Neuronal stem cell (in vitro differentiated cells): ENCODE measurements around the gene OSBP.

Experiments used
- DNase-seq: peaks from one replicate; pipeline ENCODE4 v3.0.0-alpha.2; 2013; ENCODE audit warnings: low spot score
- H2AFZ ChIP-seq: one replicate; pipeline ENCODE4 v1.6.1; 2013; ENCODE audit warnings: mild to moderate bottlenecking, low read length, inconsistent platforms
- H2AK5ac ChIP-seq: 2 replicates; pipeline ENCODE4 v1.6.1; 2013; ENCODE audit warnings: low read depth, mild to moderate bottlenecking, inconsistent platforms, low read length, moderate library complexity, mixed read lengths
- H2BK120ac ChIP-seq: 2 replicates; pipeline ENCODE4 v1.6.1; 2013; ENCODE audit warnings: low read depth, mild to moderate bottlenecking, inconsistent platforms, low read length, moderate library complexity, mixed read lengths
- H2BK12ac ChIP-seq: one replicate; pipeline ENCODE4 v1.6.1; 2013; ENCODE audit warnings: low read length, inconsistent platforms
- H2BK15ac ChIP-seq: 2 replicates; pipeline ENCODE4 v1.6.1; 2013; ENCODE audit warnings: mild to moderate bottlenecking, low read length, inconsistent platforms, mixed read lengths
- H2BK5ac ChIP-seq: one replicate; pipeline ENCODE4 v1.6.1; 2013; ENCODE audit warnings: inconsistent platforms, mild to moderate bottlenecking, low read length, moderate library complexity
- H3K14ac ChIP-seq: one replicate; pipeline ENCODE4 v1.6.1; 2013; ENCODE audit warnings: low read length, inconsistent platforms
- H3K18ac ChIP-seq: 2 replicates; pipeline ENCODE4 v1.6.1; 2013; ENCODE audit warnings: low read length, inconsistent platforms
- H3K23ac ChIP-seq: 2 replicates; pipeline ENCODE4 v1.6.1; 2013; ENCODE audit warnings: low read depth, mild to moderate bottlenecking, mixed read lengths, low read length, inconsistent platforms; ENCODE audit not compliant: poor library complexity
- H3K27ac ChIP-seq: replicated peaks from 3 replicates; pipeline ENCODE4 v1.5.1; 2013; ENCODE audit warnings: low read length, inconsistent platforms
- H3K27me3 ChIP-seq, 3 experiments: 2 replicates each; pipeline ENCODE4 v1.6.1; 2013; ENCODE audit warnings: low read length in 3 of 3, mild to moderate bottlenecking in 2 of 3, inconsistent platforms in 1 of 3, low read depth in 1 of 3, mixed read lengths in 1 of 3, moderate library complexity in 1 of 3; ENCODE audit not compliant: control insufficient read depth in 3 of 3, insufficient read depth in 3 of 3
- H3K36me3 ChIP-seq, 2 donors: replicated peaks in 1 of 2; 2 replicates each; pipeline ENCODE4 v1.6.1; 2013; ENCODE audit warnings: low read length in 2 of 2; ENCODE audit not compliant: control insufficient read depth in 2 of 2, insufficient read depth in 2 of 2
- H3K4ac ChIP-seq: 2 replicates; pipeline ENCODE4 v1.6.1; 2013; ENCODE audit warnings: inconsistent platforms, mild to moderate bottlenecking, low read length, moderate library complexity
- H3K4me1 ChIP-seq, 2 donors: 1 replicate in 1 of 2; 2 replicates in 1 of 2; pipeline ENCODE4 v1.6.1; 2013; ENCODE audit warnings: low read length in 2 of 2, low read depth in 1 of 2; ENCODE audit not compliant: control insufficient read depth in 2 of 2, insufficient read depth in 1 of 2
- H3K4me2 ChIP-seq: one replicate; pipeline ENCODE4 v1.6.1; 2013; ENCODE audit warnings: mild to moderate bottlenecking, low read length, inconsistent platforms; ENCODE audit not compliant: insufficient read depth, poor library complexity, severe bottlenecking
- H3K4me3 ChIP-seq, 2 donors: 2 replicates each; pipeline ENCODE4 v1.5.1; 2013; ENCODE audit warnings: low read length in 2 of 2, mild to moderate bottlenecking in 2 of 2, inconsistent platforms in 1 of 2, moderate library complexity in 1 of 2
- H3K79me1 ChIP-seq: one replicate; pipeline ENCODE4 v1.6.1; 2013; ENCODE audit warnings: low read depth, mild to moderate bottlenecking, inconsistent platforms, low read length, moderate library complexity
- H3K9ac ChIP-seq: one replicate; pipeline ENCODE4 v1.6.1; 2013; ENCODE audit warnings: mild to moderate bottlenecking, low read depth, low read length, inconsistent platforms; ENCODE audit not compliant: poor library complexity
- H3K9me3 ChIP-seq, 2 donors: replicated peaks in 1 of 2; 2 replicates each; pipeline versions ENCODE3 to v1.6.1; 2013; ENCODE audit warnings: low read length in 2 of 2, mild to moderate bottlenecking in 2 of 2, inconsistent platforms in 1 of 2, low read depth in 1 of 2, mixed read lengths in 1 of 2, moderate library complexity in 1 of 2; ENCODE audit not compliant: control insufficient read depth in 2 of 2, insufficient read depth in 1 of 2
- H4K8ac ChIP-seq: one replicate; pipeline ENCODE4 v1.6.1; 2013; ENCODE audit warnings: low read depth, mild to moderate bottlenecking, inconsistent platforms, low read length, moderate library complexity
- H4K91ac ChIP-seq: one replicate; pipeline ENCODE4 v1.6.1; 2013; ENCODE audit warnings: low read length, low read depth, mild to moderate bottlenecking, inconsistent platforms; ENCODE audit not compliant: poor library complexity
- WGBS, 2 donors: extraction: QIAGEN DNeasy Blood & Tissue Kit; methylation state at CpG; one replicate each; pipeline ENCODE4 v1.1.7; 2013; ENCODE audit warnings: missing lambda C conversion rate in 2 of 2, mixed read lengths in 1 of 2; ENCODE audit not compliant: insufficient read length in 2 of 2, insufficient replicate concordance in 1 of 2; ENCODE audit errors: extremely low coverage in 2 of 2; 5-methylcytosine and 5-hydroxymethylcytosine counted together

The OSBP gene

GRCh38 chr11:59625703-59626102 is 10.1 kb upstream of the OSBP start:
- H2BK12ac ChIP-seq, result no peak overlapping the region
- DNase-seq, result no peak
- H3K14ac ChIP-seq, result no peak overlapping the region
- no peak overlapping the region for H3K18ac ChIP-seq
- no peak overlapping the region for H2AFZ ChIP-seq
- no peak overlapping the region for H3K4me2 ChIP-seq
- H3K4me3 ChIP-seq, result no peak overlapping the region
- H3K36me3 ChIP-seq, result no peaks in the 10 kb centered on the region
- H2BK5ac ChIP-seq, result no peak overlapping the region
- no peak overlapping the region for H2BK15ac ChIP-seq
- no peaks in the 10 kb centered on the region for H3K79me1 ChIP-seq
- H3K27me3 ChIP-seq, result no peaks in the 10 kb centered on the region
- WGBS, 2 donors, result no CpG with 5 or more reads among the region's 3 CpGs
- H3K9ac ChIP-seq, result no peak overlapping the region
- no peaks in the 10 kb centered on the region for H3K9me3 ChIP-seq
- H3K4ac ChIP-seq, result no peak overlapping the region
- no peak overlapping the region for H3K27ac ChIP-seq
- no peak overlapping the region for H4K8ac ChIP-seq
- no peak overlapping the region for H4K91ac ChIP-seq
- no peaks in the 10 kb centered on the region for H3K4me1 ChIP-seq
- H2BK120ac ChIP-seq, result no peak overlapping the region
- no peak overlapping the region for H2AK5ac ChIP-seq
- H3K23ac ChIP-seq, result no peak overlapping the region

DNA sequence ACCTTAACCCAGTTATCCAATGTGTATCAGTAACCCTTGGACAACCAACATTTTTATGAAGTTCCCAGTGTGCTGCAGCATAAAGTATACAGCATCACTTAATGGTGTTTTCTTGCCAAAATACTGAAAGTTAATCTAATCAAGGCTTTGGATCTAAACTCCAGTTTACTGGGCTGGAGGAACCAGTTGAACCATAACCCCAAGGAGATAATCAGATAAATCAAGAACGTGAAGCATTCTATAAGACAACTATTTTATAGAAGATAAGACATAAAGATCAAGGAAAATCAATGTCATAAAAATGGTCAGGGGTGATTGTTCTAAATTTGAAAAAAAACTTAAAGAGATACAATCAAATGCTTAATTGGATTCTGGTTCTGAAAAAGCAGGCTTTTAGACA is 2.3 kb upstream of the OSBP start:
- no peak overlapping the region for H2BK12ac ChIP-seq
- H4K91ac ChIP-seq, result no peak overlapping the region
- H2BK5ac ChIP-seq, result no peak overlapping the region
- H3K4ac ChIP-seq, result no peak overlapping the region
- H4K8ac ChIP-seq, result no peak overlapping the region
- no peaks in the 10 kb centered on the region for H3K79me1 ChIP-seq
- H3K9me3 ChIP-seq, result no peaks in the 10 kb centered on the region
- no peak overlapping the region for H2BK15ac ChIP-seq
- no peak overlapping the region for H3K4me3 ChIP-seq
- no peak overlapping the region for H2AK5ac ChIP-seq
- no peak overlapping the region for H2BK120ac ChIP-seq
- H3K27ac ChIP-seq, result no peak overlapping the region
- H3K4me2 ChIP-seq, result no peak overlapping the region
- no peak for DNase-seq
- H3K23ac ChIP-seq, result no peak overlapping the region
- no peak overlapping the region for H3K9ac ChIP-seq
- H2AFZ ChIP-seq, result no peak overlapping the region
- H3K14ac ChIP-seq, result no peak overlapping the region
- peaks cover 5 to 10% of the 10 kb centered on the region in 2 donors for H3K4me1 ChIP-seq
- WGBS, 2 donors, result no CpG with 5 or more reads among the region's 1 CpG
- H3K36me3 ChIP-seq, result peaks cover 0 to 5% of the 10 kb centered on the region in 2 donors
- no peak overlapping the region for H3K18ac ChIP-seq
- no peaks in the 10 kb centered on the region for H3K27me3 ChIP-seq

DNA sequence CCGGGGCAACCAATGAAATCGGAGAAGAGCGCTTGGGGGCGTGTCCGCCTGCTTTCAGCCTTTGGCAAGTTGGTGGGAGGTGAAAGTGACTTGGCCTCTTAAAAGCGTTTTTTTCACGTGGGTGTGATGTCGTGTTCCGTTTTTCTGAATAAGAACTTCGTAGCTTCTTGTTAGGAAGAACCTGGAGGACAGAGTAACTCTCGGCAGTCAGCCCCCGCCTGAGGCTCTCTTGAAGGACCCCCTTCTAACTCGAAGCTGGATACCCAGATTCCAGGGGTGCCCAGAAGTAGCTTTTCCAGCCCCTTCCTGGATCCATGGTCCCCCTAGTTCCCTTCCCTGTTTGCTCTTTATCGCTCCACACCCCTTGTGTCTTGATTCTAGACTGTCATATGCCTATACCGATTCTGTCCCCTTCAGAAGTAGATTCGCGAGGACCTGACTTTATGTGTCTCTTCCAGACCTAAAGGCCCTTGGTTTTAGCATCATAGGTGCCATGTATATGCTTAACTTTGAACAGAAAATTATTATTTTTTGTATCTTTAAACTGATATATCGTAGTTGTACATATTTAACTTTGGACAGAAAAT is 915 bp upstream of the OSBP start:
- H2BK5ac ChIP-seq, result no peak overlapping the region
- no peak overlapping the region for H2BK12ac ChIP-seq
- no peak overlapping the region for H2AK5ac ChIP-seq
- no peak overlapping the region for H3K18ac ChIP-seq
- H3K9ac ChIP-seq, result no peak overlapping the region
- DNase-seq, result no peak
- H2BK15ac ChIP-seq, result no peak overlapping the region
- no peak overlapping the region for H4K91ac ChIP-seq
- no peak overlapping the region for H3K14ac ChIP-seq
- peaks cover 0 to 17% of the 10 kb centered on the region in 2 donors for H3K36me3 ChIP-seq
- WGBS, 2 donors, result no CpG with 5 or more reads among the region's 18 CpGs
- peak overlapping the region; percentile 56 for H3K4me2 ChIP-seq
- no peak overlapping the region for H3K23ac ChIP-seq
- H3K9me3 ChIP-seq, result no peaks in the 10 kb centered on the region
- H2AFZ ChIP-seq, result peak overlapping the region; percentile 90
- peak overlapping the region; percentile 71 for H3K27ac ChIP-seq
- H4K8ac ChIP-seq, result no peak overlapping the region
- no peaks in the 10 kb centered on the region for H3K27me3 ChIP-seq
- H2BK120ac ChIP-seq, result no peak overlapping the region
- H3K4ac ChIP-seq, result no peak overlapping the region
- H3K4me1 ChIP-seq, result peaks cover 5 to 14% of the 10 kb centered on the region in 2 donors
- peak overlapping the region; percentile 54 to 83 for H3K4me3 ChIP-seq
- no peaks in the 10 kb centered on the region for H3K79me1 ChIP-seq

GRCh38 chr11:59615120-59615636 is 396 bp downstream of the OSBP start:
- peak overlapping the region; percentile 23 for H2BK15ac ChIP-seq
- no peak for DNase-seq

More at GRCh38 chr11:59615120-59615636, 396 bp downstream of the OSBP start:
- Histone ChIP-seq H3K36me3 (peaks cover 4 to 28% of the 10 kb centered on the region in 2 donors), H3K9ac (peak overlapping the region; percentile 96), H2BK120ac (no peak overlapping the region), H2AFZ (peak overlapping the region; percentile 91), H3K23ac (peak overlapping the region; percentile 90), H2AK5ac (peak overlapping the region; percentile 14), H2BK5ac (peak overlapping the region; percentile 56), H3K9me3 (no peaks in the 10 kb centered on the region), H3K4me3 (peak overlapping the region; percentile 85 to 89), H3K4ac (no peak overlapping the region), H3K79me1 (no peaks in the 10 kb centered on the region), H4K91ac (no peak overlapping the region), H3K27me3 (no peaks in the 10 kb centered on the region), H3K27ac (no peak overlapping the region), H4K8ac (no peak overlapping the region), H3K18ac (peak overlapping the region; percentile 89), H3K4me1 (peaks cover 5 to 14% of the 10 kb centered on the region in 2 donors), H3K4me2 (peak overlapping the region; percentile 86), H2BK12ac (no peak overlapping the region), H3K14ac (peak overlapping the region; percentile 92)
- WGBS, 2 donors, result no CpG with 5 or more reads among the region's 51 CpGs
